KOPT-K1 (cell line): ENCODE data around the gene FIGLA.
"Not testable (repeated sequence)": the region's sequence is repeated elsewhere in the genome, so short reads cannot be mapped to it uniquely, and the experiment has no call there.

ENCODE experiments used
- H3K27ac ChIP-seq: fragments of 200-600 bp; sonication (generic); 2 replicates; pipeline ENCODE4 v1.5.1; 2016; ENCODE audit warnings: antibody characterized with exemption, mild to moderate bottlenecking, low read depth, low read length; ENCODE audit not compliant: poor library complexity, severe bottlenecking
- H3K36me3 ChIP-seq: fragments of 200-600 bp; sonication (generic); 2 replicates; pipeline ENCODE4 v1.5.1; 2017; ENCODE audit warnings: antibody characterized with exemption, mild to moderate bottlenecking, low read length, moderate library complexity; ENCODE audit not compliant: insufficient read depth
- H3K9me3 ChIP-seq: fragments of 200-600 bp; sonication (generic); 2 replicates; pipeline ENCODE4 v1.5.1; 2017; ENCODE audit warnings: antibody characterized with exemption, low read length, mild to moderate bottlenecking; ENCODE audit not compliant: insufficient read depth, poor library complexity, severe bottlenecking

FIGLA gene

DNA sequence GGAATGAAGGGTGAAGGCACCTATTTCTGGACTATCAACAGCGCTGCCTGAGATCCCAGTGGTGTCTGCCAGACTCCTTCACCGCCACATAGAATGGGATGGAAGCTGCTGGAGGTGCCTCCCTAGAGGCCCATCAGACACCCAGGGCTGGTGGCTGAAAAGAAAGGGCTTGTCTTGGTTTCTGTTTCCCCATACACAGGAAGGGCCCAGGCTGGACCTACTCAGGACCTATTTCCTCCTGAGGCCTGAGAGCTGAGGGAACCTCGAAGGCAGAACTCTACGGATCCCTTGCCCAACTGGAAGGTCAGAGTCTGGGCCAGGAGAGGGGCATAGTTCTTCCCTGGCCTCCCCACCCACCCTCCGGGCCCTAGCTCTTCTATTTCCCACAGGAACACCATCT is 32.8 kb upstream of the FIGLA start:
- Histone ChIP-seq H3K36me3 (no peaks in the 10 kb centered on the region), H3K27ac (no peak overlapping the region), H3K9me3 (no peaks in the 10 kb centered on the region)

DNA sequence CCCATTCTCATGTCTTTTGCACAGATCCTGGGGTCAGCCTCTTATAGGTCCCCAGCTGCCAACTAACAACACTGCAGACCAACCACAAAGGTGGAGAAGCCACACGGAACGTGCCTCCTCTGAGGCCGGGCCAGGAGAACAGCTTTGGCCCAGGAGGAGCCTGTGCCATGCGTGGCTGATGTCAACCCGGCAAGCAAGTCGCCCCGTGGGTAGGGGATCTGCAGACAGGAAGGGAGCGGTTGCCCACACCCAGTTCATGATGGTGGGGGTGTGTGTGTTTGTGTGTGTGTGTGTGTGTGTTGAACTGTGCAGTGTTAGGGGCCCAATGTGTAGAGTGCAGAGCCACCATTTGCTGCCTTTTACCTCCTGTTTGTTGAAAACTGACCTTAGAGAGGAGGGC is 32.4 kb upstream of the FIGLA start:
- Histone ChIP-seq H3K27ac (no peak overlapping the region), H3K9me3 (no peaks in the 10 kb centered on the region), H3K36me3 (no peaks in the 10 kb centered on the region)

GRCh38 chr2:70820499-70820898 is 30.1 kb upstream of the FIGLA start, which contains the start of gene CLEC4F:
CLEC4F (minus strand) TSS chr2:70820599; CDS start chr2:70820523, 76 bp downstream.
- no peaks in the 10 kb centered on the region for H3K36me3 ChIP-seq
- H3K27ac ChIP-seq, result no peak within 1 kb of the TSS
- no peaks in the 10 kb centered on the region for H3K9me3 ChIP-seq

GRCh38 chr2:70817284-70817954 is 27.0 kb upstream of the FIGLA start:
- Histone ChIP-seq H3K27ac (no peak overlapping the region), H3K36me3 (no peaks in the 10 kb centered on the region), H3K9me3 (no peaks in the 10 kb centered on the region)

- no peak overlapping the region for H3K27ac ChIP-seq
- no peaks in the 10 kb centered on the region for H3K9me3 ChIP-seq
- no peaks in the 10 kb centered on the region for H3K36me3 ChIP-seq
These were observed 26.3 kb upstream of the FIGLA start for GRCh38 chr2:70816726-70817125.

GRCh38 chr2:70808983-70809958 is 18.8 kb upstream of the FIGLA start:
- H3K9me3 ChIP-seq, result no peaks in the 10 kb centered on the region
- no peaks in the 10 kb centered on the region for H3K36me3 ChIP-seq
- H3K27ac ChIP-seq, result no peak overlapping the region

DNA sequence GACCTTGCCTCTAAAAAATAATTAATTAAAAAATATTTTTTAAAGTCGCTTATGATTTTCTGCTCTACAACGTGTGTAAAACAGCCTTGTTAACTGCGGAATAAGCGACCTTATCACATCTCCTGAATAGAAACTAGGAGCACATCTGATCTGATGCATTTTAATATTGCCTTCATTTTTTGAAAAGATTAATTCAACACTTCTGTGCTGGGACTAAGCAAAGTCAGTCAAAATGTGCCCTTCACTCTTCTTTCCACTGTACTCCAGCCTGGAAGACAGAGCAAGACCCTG is 17.3 kb upstream of the FIGLA start:
- Histone ChIP-seq H3K9me3 (no peaks in the 10 kb centered on the region), H3K36me3 (no peaks in the 10 kb centered on the region), H3K27ac (no peak overlapping the region)

DNA sequence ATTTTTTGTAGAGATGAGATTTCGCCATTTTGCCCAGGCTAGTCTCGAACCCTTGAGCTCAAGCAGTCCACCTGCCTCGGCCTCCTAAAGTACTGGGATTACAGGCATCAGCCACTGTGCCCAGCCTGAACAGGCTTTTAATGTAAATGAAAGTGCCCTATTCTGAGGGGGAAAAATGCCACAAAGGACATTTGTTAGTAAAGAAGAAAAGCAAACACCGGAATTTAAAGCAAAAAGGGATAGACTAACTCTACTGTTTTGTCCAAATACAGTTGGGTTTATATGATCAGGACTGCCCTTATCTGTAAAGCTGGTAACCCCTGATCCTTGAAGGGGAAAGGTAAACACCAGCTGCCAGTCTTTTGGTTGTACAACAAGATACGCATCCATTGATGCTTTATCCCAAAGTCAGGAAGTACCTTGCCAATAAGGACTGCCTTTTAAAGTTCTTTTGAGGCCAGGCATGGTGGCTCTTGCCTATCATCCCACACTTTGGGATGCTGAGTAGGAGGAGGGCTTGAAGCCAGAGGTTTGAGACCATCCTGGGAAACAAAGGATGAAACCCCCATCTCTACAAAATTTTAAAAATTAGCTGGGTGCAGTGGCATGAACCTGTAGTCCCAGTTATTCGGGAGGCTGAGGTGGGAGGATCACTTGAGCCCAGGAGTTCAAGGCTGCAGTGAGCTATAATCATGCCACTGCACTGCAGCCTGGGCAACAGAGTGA is 16.8 kb upstream of the FIGLA start:
- Histone ChIP-seq H3K9me3 (no peaks in the 10 kb centered on the region), H3K36me3 (no peaks in the 10 kb centered on the region), H3K27ac (no peak overlapping the region)

- H3K36me3 ChIP-seq, result no peaks in the 10 kb centered on the region
- H3K27ac ChIP-seq, result no peak overlapping the region
- H3K9me3 ChIP-seq, result no peaks in the 10 kb centered on the region
These were observed 16.2 kb upstream of the FIGLA start for GRCh38 chr2:70806620-70807019.

GRCh38 chr2:70806013-70806412 is 15.6 kb upstream of the FIGLA start:
- H3K9me3 ChIP-seq, result no peaks in the 10 kb centered on the region
- no peaks in the 10 kb centered on the region for H3K36me3 ChIP-seq
- no peak overlapping the region for H3K27ac ChIP-seq

GRCh38 chr2:70801607-70802263 is 11.3 kb upstream of the FIGLA start:
- no peaks in the 10 kb centered on the region for H3K9me3 ChIP-seq
- H3K36me3 ChIP-seq, result no peaks in the 10 kb centered on the region
- no peak overlapping the region for H3K27ac ChIP-seq

- Histone ChIP-seq H3K36me3 (no peaks in the 10 kb centered on the region), H3K9me3 (no peaks in the 10 kb centered on the region), H3K27ac (no peak overlapping the region)
These were observed 9.3 kb upstream of the FIGLA start for GRCh38 chr2:70799706-70800105.

- H3K27ac ChIP-seq, H3K9me3 ChIP-seq: not testable (repeated sequence)
These were observed 7.6 kb upstream of the FIGLA start for GRCh38 chr2:70797996-70798395.

GRCh38 chr2:70797506-70797905 is 7.1 kb upstream of the FIGLA start:
- Histone ChIP-seq H3K36me3 (no peaks in the 10 kb centered on the region), H3K9me3 (no peaks in the 10 kb centered on the region), H3K27ac (no peak overlapping the region)

More at GRCh38 chr2:70797996-70798395, 7.6 kb upstream of the FIGLA start:
- not testable (repeated sequence) for H3K36me3 ChIP-seq

- H3K9me3 ChIP-seq, result no peaks in the 10 kb centered on the region
- H3K36me3 ChIP-seq, result no peaks in the 10 kb centered on the region
- no peak overlapping the region for H3K27ac ChIP-seq
These were observed 5.8 kb upstream of the FIGLA start for GRCh38 chr2:70796262-70796661.
